Progenitor cell of endocrine pancreas (in vitro differentiated cells): ENCODE results near the gene CD226. TPM values are rescaled to one million over a fixed set of nuclear protein-coding genes. Genes with fewer than 3 reads are reported as not detected.

Experiments
- DNase-seq: peaks from one replicate; pipeline ENCODE4 v3.0.0; 2021; ENCODE audit warnings: low spot score; ENCODE audit not compliant: unreplicated experiment
- H3K27ac Mint-ChIP-seq: 2 replicates; pipeline ENCODE4 v1.8.0; 2021; ENCODE audit warnings: mild to moderate bottlenecking, moderate library complexity, mixed read lengths
- H3K27me3 Mint-ChIP-seq: 2 replicates; pipeline ENCODE4 v1.8.0; 2021; ENCODE audit warnings: mixed read lengths
- H3K36me3 Mint-ChIP-seq: 2 replicates; pipeline ENCODE4 v1.8.0; 2022; ENCODE audit warnings: mixed read lengths; ENCODE audit not compliant: insufficient read depth
- H3K4me1 Mint-ChIP-seq: 2 replicates; pipeline ENCODE4 v1.8.0; 2021; ENCODE audit warnings: low read depth, mixed read lengths
- H3K4me3 Mint-ChIP-seq: 2 replicates; pipeline ENCODE4 v1.8.0; 2021; ENCODE audit warnings: low read depth, mild to moderate bottlenecking, moderate library complexity, mixed read lengths
- H3K9me3 Mint-ChIP-seq: 2 replicates; pipeline ENCODE4 v1.8.0; 2021; ENCODE audit warnings: low read depth, mixed read lengths
- total RNA-seq: library from RNA; stranded (reverse); gene quantifications from 2 replicates; pipeline ENCODE4 v1.2.1, GENCODE V29; 2021
- TF ChIP-seq, protein P1 (sequence below): fragments of 200-600 bp; sonication (generic); IDR thresholded peaks from one replicate; pipeline ENCODE4 v1.5.0; 2021; ENCODE audit warnings: antibody characterized with exemption, mild to moderate bottlenecking; ENCODE audit not compliant: unreplicated experiment

Gene CD226
- total RNA-seq, 1 donor from 2014 or later = 0.55 TPM

DNA sequence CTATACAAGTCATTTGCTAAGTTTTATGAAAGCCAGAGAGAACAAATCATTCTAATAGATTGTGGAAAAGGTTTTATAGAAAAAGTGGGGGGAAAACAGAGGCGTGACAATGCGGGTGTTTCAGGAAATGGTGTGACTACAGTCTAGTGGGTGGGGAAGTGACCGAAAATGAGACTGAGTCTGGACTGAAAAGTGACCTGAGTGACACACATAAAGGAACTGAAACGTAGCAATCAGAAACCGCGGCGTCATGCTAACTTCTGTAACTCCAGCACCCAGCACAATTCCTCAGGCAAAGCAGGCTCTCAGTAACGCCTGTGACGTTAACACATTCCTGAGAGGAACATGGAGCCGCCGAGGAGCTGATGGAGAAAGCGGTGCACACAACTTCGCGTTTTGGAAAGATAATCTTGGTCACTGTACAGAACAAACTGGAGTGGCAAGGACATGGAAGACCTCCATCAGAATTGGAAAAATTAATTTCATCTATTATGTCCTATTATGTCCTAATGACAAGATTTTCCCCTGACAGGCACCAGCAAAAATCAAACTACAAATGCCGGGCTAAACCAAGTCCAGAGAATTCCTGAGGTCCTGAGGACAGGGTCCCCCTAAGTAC is 1.4 kb upstream of the CD226 start:
- no peak for DNase-seq
- Mint-ChIP-seq H3K27ac (no peak overlapping the region), H3K9me3 (peaks cover 2% of the 10 kb centered on the region)

DNA sequence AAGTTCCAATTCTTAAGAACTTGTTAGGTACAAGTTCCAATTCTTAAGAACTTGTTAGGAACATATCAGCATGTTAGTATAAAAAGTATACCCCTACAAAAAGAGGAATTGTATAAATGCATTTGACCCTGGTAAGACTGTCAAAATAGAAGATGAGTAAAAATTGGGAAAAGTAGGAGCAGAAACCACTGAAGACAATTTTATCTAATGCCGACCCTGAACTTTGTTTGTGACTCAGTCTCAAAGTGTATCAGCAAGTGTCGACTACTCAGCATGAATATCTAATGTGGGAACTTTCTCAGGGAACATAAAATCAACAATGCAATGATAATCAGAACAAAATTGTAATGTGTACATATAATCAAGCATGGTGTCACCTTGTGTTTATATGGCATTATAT is 583 bp upstream of the CD226 start:
- H3K27ac Mint-ChIP-seq = no peak overlapping the region
- peaks cover 1% of the 10 kb centered on the region for H3K9me3 Mint-ChIP-seq
- H3K4me1 Mint-ChIP-seq = no peaks in the 10 kb centered on the region
- TF ChIP-seq, protein P1, sequence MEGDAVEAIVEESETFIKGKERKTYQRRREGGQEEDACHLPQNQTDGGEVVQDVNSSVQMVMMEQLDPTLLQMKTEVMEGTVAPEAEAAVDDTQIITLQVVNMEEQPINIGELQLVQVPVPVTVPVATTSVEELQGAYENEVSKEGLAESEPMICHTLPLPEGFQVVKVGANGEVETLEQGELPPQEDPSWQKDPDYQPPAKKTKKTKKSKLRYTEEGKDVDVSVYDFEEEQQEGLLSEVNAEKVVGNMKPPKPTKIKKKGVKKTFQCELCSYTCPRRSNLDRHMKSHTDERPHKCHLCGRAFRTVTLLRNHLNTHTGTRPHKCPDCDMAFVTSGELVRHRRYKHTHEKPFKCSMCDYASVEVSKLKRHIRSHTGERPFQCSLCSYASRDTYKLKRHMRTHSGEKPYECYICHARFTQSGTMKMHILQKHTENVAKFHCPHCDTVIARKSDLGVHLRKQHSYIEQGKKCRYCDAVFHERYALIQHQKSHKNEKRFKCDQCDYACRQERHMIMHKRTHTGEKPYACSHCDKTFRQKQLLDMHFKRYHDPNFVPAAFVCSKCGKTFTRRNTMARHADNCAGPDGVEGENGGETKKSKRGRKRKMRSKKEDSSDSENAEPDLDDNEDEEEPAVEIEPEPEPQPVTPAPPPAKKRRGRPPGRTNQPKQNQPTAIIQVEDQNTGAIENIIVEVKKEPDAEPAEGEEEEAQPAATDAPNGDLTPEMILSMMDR = no peak
- H3K36me3 Mint-ChIP-seq = no peaks in the 10 kb centered on the region
- no peak for DNase-seq
- no peaks in the 10 kb centered on the region for H3K27me3 Mint-ChIP-seq
- H3K4me3 Mint-ChIP-seq = no peak overlapping the region

More for the DNA sequence above, 1.4 kb upstream of the CD226 start:
- Mint-ChIP-seq H3K27me3 (no peaks in the 10 kb centered on the region), H3K36me3 (no peaks in the 10 kb centered on the region), H3K4me1 (no peaks in the 10 kb centered on the region), H3K4me3 (no peak overlapping the region)
- TF ChIP-seq, protein P1 = no peak

DNA sequence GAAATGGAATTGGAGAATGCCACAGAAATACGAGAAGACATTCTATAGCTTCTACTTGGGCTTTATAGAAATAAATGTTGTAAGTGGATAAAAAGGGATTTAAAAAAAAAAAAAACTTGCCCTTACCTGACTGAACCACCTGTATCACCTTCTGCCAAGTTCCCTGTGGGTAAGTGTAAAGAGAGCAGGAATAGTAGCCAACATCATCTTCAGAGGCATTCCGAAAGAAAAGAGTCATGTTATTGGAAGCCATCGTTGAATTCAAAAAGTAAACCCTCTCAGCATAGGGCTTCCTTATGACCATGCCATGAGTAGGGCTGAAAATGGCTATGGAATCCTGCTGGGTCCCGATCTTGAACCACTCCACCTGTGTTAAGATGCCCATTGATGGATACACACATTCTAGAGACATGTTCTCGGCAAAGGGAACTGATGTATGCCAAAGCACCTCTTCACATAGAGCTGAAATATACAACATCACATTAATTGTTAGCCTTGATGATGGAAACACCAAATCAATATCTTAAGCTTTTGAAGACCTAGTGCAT is 991 bp downstream of the CD226 start:
- no peak for DNase-seq
- H3K27ac Mint-ChIP-seq = no peak overlapping the region
- no peaks in the 10 kb centered on the region for H3K36me3 Mint-ChIP-seq
- H3K27me3 Mint-ChIP-seq = no peaks in the 10 kb centered on the region
- no peaks in the 10 kb centered on the region for H3K4me1 Mint-ChIP-seq
- TF ChIP-seq, protein P1 = no peak
- no peaks in the 10 kb centered on the region for H3K9me3 Mint-ChIP-seq
- H3K4me3 Mint-ChIP-seq = no peak overlapping the region

DNA sequence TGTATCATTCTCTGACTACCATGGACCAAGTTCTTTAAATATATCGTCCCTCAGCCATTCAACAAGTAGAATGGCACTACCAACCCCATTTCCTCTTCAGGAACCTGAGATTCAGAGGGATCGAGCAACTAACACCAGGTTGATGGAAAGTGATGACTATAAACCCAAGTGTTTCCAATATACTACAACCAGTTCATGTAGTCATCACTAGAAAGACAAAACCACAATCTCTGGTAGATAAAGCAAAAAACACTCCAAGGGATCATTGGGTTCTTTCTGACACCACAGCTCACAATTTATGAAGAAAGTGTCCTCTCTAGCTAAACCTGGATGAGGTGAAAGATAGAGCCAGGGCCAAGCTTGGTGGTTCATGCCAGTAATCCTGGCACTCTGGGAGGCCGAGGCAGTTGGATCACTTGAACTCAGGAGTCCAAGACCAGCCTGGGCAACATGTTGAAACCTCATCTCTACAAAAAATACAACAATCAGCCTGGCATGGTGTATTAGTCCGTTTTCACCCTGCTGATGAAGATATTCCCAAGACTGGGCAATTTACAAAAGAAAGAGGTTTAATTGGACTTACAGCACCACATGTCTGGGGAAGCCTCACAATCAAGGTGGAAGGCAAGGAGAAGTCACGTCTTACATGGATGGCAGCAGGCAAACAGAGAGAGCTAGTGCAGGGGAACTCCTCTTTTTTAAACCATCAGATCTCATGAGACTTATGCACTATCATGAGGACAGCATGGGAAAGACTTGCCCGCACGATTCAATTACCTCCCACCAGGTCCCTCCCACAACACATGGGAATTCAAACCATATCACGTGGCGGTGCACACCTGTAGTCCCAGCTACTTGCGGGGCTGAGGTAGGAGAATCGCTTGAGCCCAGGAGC is 2.2 kb downstream of the CD226 start:
- no peak overlapping the region for H3K27ac Mint-ChIP-seq
- TF ChIP-seq, protein P1 = no peak
- DNase-seq = no peak
- H3K27me3 Mint-ChIP-seq = no peaks in the 10 kb centered on the region
- H3K4me3 Mint-ChIP-seq = no peak overlapping the region
- H3K4me1 Mint-ChIP-seq = no peaks in the 10 kb centered on the region
- no peaks in the 10 kb centered on the region for H3K9me3 Mint-ChIP-seq
- no peaks in the 10 kb centered on the region for H3K36me3 Mint-ChIP-seq

DNA sequence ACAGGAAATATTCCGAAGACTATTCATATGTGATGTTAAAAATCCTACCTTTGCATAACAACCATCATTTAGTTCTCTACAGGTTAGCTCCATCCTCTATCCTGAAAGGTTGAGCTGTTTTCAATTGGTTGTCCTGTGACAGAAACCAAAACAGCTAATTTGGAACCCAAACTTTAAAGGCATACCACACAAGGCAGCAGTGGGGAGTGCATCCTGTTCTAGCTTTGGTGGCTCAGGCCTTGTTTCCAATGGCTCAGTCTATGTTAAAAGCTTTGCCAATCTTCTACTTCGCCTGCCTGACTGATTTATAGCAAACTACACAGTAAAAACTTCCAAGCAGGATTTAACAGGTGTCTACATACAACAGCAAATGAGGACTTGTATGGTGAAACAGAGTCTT is 3.2 kb downstream of the CD226 start:
- no peak overlapping the region for H3K4me3 Mint-ChIP-seq
- H3K36me3 Mint-ChIP-seq = no peaks in the 10 kb centered on the region
- no peaks in the 10 kb centered on the region for H3K4me1 Mint-ChIP-seq
- H3K9me3 Mint-ChIP-seq = no peaks in the 10 kb centered on the region
- no peak overlapping the region for H3K27ac Mint-ChIP-seq
- no peaks in the 10 kb centered on the region for H3K27me3 Mint-ChIP-seq
- TF ChIP-seq, protein P1 = no peak
- no peak for DNase-seq
